ENCODE measurements around the gene SUFU.
"Not testable (repeated sequence)": the region's sequence is repeated elsewhere in the genome, so short reads cannot be mapped to it uniquely, and the experiment has no call there.

Gene SUFU

DNA sequence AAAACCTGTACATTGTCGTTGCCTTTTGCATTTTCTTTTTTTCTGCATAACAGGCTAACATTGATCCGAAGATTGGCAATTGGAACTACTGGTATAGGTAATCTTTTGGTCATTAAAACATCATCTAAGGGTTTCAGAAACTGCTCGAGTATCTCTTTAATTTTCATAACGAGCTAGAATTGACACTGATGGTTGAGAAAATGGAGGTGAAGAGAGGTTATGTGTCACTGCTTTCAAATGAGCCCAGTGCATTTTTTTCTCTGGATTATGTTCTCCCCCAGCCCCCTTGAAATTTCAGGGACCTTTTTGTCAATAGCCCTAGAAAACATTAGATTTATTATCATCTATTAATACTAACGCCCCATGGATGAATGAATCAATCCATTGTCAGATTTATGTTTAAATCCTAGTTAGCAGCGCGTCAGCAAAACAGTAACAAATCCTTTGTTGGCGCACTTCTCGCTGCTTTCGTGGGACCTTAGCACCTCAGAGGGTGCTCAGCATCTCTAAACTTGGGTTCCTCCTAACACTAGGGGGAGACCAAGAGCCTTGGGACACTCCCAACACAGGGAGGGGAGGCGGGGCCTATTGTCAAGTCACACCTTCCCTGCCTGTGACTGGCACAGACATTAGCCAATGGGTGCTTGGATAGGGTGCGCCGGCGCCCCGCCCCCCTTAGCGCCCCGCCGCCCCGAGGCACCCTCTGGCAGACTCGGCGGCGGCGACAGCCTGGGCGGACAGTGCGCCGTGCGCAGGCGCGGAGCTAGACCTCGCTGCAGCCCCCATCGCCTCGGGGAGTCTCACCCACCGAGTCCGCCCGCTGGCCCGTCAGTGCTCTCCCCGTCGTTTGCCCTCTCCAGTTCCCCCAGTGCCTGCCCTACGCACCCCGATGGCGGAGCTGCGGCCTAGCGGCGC lies at the start of gene SUFU:
Gene SUFU, plus strand, starts transcription at position 709 of the 915 bp plus-strand sequence. Its CDS starts 181 bp downstream, at position 890.
- DNase-seq, result peak; percentile 97 to 98

DNA sequence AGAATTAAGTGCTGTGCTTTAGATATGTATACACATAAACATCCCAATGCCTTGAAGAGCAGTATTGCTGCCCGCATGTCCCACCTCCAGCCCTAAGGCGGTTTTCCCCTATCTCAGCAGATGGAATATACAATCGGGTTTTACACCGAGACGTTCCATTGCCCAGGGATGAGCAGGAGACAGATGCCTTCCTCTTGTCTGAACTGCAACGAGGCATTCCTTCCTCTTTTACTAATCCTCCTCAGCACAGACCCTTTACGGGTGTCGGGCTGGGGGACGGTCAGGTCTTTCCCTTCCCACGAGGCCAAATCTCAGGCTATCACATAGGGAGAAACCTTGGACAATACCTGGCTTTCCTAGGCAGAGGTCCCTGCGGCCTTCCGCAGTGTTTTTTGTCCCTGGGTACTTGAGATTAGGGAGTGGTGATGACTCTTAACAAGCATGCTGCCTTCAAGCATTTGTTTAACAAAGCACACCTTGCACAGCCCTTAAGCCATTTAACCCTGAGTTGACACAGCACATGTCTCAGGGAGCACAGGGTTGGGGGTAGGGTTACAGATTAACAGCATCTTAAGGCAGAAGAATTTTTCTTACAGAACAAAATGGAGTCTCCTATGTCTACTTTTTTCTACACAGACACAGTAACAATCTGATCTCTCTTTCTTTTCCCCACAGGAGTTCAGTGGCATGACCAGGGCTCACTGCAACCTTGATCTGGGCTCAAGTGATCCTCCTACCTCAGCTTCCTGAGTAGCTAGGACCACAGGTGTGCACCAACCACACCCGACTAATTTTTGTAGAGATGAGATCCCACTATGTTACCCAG lies 48.9 kb upstream of the SUFU start:
- DNase-seq, result not testable (repeated sequence)

DNA sequence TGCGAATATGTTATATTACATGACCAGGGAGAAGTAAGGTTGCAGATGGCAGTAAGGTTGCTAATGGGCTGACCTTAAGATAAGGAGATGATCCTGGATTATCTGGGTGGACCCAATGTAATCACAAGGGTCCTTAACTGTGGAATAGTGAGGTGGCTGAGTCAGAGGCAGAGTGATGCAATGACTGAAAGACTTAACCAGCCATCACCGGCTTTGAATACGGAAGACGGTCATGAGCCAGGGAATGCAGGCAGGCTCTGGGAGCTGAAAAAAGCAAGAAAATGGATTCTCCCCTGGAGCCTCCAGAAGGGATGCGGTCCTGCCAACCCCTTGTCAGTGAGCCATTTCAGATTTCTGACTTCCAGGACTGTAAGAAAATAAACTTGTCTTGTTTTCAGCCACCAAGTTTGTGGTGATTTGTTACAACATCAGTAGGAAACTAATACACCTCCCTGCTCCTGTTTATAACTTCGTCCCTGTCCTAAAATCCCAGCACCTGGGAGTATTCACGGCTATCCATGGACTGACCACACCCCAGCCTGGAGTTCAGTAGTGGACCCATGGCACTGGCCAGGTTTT lies 47.8 kb upstream of the SUFU start:
- DNase-seq, result no peak

DNA sequence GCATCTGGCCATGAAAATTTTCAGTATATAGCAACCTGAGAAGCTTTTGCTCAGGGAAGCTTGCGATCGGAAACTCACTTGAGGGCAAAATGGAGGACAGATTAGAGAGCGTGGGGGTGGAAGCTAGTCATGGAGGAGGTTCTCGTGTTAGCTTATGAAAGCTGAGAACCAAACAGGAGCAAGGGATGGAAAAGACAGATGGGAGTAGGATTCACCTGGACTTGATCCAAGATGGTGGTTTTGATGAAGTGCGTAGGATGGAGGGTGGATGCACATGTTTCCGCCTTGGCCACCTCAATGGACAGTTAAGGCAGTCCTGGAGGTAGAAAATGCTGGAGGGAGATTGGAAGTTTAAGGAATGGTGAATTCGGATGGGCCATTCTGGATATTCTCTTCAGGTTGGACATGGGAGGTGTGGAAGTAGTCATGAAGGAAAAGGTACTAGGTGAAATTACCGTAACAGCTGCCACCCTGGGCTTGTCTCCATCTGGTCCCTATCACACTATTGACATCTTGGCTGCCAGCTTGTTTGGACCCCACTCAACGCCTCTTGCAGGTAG lies 46.1 kb upstream of the SUFU start:
- DNase-seq, result peak in 1 of 2 experiments; percentile 16

DNA sequence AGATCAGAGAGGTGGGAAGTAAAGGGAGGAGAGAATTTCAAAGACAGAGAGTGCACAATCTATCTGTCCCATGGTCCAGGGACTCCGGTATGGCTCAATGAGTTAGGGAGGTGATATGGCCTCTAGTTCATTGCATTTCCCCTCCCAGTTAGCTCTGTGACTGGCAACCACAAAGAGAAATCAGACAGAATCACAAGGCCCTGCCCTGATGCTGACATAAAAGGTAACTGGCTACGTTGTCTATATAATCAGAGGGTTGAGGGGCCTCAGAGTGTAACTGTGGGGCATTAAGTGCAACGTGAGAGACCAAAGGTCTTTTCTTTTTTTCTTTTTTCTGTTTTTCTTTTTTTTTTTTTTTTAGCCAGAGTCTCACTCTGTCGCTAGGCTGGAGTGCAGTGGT lies 45.1 kb upstream of the SUFU start:
- DNase-seq, result no peak

DNA sequence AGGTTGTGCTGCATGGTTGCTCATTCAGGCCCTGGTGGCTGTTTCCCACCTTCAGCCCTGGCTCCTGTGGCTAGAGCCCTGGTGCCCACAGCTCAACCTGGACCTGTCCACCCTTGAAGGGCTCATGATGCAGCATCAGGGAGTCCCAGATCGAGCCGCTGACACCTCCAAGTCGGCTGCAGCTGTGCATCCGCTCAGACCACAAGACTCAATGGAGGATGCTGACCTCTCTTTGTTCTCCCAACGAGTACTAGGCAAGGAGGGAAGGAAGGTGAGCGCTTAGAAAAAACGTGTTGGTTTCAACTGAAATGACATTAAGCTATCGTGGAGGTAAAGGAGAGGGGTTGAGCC lies 43.0 kb upstream of the SUFU start:
- DNase-seq, result no peak

DNA sequence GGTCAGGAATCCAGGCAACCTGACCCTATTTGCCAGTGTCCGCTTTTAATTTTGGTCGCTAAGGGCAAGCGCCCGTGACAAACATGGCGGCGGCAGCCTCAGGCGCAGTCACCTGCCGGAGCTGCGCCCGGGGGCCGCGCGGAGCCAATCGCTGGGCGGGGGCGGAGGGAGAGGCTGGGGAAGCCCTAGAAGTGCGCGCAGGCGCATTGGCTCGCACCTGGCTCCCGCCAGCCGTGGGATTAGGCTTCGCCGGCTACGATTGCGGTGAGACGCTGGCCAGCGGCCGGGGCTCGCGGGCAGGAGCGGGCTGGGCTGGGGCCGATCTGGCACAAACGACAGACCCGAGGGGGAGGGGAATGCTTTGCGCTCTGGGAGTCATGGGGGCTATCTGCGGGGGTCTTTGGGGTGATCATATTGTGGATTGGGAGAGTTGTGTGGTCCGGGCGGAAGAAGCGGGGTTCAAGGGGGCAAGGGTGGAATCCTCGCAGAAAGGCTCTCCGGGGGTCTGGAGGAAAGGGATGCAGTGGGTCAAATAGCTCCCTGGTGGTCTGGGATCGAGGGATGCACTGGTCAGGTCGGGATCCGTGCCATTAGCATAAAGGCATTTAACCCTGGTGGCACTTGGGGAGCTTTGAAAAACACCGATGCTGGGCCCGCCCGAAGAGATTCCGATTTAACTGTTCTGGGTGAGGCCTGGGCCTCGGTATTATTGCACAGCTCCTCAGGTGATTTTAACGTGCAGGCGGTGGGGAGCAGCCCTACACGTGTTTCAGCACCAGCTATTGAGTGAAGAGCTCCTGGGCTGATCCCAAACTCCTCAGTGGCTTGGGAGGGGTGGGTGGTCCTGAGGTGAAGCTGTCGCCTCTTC lies 42.4 kb upstream of the SUFU start:
- peak; percentile 43 to 85 for DNase-seq

DNA sequence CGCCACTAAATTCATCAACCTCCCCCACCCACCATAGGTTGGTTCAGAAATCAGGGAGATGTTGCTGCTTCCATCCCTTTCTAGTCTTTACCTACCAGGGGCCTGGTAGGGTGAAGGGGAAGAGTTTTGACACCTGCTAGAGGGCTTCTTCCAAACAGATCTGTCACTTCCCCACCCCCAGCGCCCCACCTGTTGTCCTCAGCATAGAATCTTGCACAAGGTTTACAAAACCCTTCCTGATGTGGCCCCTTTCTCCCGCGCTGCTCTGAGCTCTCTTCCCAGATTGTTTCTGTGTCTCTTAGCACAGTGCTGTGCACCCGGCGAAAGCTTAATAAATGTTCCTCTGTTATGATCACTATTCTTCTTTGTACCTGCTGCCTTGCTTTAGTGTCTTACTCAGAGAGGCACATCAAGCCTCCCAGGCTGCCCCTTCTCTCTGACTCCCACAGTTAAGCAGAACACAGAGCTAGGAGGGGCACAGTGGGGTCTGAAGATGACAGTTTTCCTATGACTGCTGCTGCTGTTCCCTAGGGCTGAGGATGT lies 41.2 kb upstream of the SUFU start:
- no peak for DNase-seq

DNA sequence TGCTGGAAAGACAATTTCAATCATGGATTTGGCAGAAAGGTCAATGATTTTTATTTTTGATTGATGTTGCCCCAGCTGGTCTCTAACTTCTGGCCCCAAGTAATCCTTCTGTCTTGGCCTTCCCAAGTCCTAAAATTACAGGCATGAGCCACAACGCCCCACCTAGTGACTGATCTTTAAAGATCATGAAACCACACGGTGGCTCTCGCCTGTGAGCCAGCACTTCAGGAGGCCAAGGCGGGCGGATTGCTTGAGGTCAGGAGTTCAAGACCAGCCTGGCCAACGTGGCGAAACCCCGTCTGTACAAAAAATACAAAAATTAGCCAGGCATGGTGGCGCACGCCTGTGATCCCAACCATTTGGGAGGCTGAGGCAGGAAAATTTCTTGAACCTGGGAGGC lies 39.8 kb upstream of the SUFU start:
- DNase-seq, result no peak

DNA sequence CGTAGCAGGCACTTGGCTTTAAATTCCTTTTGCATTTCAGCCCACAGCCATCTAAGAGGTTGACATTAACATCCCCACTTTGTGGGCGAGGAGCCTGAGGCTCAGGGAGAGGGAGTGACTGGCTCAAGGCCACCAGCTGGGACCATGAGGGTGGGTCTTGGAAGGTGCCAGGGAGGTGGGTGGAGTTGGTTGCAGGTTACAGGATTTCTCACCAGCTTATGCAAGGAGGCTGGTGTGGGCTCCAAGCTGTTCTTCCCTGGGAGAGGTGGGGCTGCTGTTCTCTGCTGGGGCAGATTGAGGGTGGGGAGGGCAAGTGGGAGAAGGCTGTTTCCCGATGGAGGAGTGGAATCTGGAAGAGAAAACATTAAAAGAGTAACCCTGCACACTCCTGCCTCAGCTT lies 38.3 kb upstream of the SUFU start:
- no peak for DNase-seq

DNA sequence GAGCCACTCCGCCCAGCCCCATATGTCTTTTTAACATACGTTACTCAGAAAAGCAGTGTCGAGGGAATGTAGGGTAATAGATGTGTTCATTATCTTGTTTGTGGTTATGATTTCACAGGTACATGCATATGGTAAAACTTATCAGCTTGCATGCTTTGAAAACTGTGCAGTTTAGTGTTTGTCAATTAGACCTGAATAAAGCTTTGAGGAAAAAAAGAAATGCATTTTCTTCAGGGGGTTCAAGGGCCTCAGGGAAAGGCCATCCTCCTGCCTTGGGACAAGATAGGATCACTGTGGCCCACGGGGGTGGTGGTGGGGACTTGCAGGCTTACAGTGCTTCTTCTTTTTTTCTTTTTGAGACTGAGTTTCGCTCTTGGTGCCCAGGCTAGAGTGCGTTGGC lies 36.5 kb upstream of the SUFU start:
- no peak for DNase-seq

DNA sequence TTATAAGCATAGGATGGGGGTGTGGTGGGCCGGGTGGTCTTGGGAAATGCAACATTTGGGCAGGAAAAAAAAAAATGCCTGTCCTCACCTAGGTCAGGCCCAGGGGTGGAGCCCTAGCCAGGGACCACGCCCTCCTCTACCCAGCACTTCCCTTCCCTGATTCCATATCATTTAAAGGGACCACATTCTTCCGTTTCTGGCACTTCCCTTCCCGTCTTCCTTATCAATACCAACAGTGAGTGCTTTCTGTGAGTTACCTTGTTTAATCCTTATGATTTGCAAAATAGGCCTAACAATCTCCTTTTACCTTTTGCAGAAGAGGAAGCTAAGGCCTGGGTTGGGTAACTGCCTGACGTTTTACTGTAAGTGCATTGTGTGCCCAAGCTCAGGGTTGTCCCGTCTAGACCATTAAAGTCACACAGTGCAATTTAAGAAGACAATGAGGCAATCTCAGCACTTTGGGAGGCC lies 35.8 kb upstream of the SUFU start:
- DNase-seq, result no peak

DNA sequence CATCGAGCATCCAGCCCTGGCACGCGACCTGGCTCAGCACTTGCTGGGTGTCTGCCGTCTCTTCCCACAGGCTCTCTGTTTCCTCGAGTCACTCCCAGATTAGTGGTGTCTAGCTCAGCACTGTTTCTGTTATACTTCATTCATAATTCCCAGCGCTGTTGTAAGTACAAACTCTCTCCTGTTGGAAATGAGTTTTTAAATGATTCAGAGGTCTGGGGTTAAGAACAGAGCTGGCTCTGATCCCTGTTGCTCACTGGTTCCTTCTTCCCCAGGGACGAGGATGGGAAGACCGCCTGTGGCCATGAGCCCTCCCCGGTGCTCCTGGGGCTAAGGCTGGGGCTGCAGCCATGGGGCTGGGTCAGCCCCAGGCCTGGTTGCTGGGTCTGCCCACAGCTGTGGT lies 35.1 kb upstream of the SUFU start:
- no peak for DNase-seq

DNA sequence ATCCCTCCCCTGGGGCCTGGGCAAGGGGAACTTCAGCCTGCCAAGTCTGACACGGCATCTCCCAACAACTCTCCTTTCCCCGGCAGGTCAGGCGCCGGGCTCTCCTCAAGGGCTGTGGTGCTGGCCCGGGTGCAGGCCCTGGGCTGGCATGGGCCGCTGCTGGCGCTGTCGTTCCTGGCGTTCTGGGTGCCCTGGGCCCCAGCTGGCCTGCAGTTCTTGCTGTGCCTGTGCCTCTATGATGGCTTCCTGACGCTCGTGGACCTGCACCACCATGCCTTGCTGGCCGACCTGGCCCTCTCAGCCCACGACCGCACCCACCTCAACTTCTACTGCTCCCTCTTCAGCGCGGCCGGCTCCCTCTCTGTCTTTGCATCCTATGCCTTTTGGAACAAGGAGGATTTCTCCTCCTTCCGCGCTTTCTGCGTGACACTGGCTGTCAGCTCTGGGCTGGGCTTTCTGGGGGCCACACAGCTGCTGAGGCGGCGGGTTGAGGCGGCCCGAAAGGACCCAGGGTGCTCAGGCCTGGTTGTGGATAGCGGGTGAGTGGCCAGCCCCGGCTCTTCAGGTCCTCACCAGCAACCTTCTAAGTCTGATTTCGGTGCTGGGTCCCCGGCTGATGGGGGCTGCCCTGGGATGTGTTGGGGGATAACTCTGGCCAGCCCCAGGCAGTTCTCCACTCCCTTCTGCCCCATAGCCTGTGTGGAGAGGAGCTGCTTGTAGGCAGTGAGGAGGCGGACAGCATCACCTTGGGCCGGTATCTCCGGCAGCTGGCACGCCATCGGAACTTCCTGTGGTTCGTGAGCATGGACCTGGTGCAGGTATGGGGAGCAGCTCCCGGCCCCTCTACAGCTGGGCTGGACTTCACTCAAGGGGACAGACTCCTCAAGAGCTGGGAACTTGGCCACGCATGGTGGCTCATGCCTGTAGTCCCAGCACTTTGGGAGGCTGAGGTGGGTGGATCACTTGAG lies 32.9 kb upstream of the SUFU start:
- no peak for DNase-seq

DNA sequence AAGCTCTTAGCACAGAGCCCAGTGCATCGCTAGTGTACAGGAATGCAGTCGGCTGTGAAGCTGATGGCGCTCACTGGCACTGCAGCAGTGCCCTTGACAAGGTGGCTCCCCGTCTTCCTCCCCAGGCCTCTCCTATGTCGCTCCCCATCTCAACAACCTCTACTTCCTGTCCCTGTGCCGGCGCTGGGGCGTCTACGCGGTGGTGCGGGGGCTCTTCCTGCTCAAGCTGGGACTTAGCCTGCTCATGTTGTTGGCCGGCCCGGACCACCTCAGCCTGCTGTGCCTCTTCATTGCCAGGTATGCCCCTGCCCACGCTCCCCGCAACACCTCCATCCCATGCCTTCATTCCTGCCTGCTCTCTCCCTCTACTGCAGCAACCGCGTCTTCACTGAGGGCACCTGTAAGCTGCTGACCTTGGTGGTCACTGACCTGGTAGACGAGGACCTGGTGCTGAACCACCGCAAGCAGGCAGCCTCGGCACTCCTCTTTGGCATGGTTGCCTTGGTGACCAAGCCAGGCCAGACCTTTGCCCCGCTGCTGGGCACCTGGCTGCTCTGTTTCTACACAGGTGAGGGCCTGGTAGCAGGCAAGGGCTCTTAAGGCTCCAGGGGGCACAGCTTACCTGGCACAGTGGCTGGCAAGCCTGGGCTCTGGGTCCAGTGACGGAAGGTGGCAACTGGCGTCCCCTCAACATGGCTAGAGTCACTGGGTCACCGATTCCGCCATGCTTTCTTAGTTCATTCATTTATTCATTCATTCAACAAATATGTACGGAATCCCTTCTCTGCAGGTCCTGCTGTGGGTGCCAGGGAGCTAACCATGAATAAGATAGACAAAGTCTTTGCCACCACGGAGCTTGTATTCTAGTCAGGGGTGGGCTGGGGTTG lies 30.1 kb upstream of the SUFU start:
- no peak for DNase-seq

DNA sequence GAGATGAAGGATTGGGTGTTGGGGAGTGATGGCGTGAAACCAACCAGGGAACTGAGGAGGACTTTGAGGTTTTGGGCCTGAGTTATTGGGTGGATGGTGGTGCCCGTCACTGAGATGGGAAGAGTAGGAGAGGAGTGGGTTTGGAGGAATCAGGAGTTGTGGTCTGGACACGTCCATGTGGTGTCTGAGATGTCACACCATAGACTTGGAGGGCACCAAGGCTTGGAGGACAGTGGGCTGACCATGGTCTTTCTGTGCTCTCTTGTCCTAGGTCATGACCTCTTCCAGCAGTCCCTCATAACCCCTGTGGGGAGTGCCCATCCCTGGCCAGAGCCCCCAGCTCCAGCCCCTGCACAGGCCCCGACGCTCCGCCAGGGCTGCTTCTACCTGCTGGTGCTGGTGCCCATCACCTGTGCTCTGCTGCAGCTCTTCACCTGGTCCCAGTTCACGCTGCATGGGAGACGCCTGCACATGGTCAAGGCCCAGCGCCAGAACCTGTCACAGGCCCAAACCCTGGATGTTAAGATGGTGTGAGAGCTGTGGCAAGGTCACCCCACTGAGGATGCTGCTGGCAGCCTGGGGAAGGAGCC lies 28.2 kb upstream of the SUFU start:
- DNase-seq, result no peak

DNA sequence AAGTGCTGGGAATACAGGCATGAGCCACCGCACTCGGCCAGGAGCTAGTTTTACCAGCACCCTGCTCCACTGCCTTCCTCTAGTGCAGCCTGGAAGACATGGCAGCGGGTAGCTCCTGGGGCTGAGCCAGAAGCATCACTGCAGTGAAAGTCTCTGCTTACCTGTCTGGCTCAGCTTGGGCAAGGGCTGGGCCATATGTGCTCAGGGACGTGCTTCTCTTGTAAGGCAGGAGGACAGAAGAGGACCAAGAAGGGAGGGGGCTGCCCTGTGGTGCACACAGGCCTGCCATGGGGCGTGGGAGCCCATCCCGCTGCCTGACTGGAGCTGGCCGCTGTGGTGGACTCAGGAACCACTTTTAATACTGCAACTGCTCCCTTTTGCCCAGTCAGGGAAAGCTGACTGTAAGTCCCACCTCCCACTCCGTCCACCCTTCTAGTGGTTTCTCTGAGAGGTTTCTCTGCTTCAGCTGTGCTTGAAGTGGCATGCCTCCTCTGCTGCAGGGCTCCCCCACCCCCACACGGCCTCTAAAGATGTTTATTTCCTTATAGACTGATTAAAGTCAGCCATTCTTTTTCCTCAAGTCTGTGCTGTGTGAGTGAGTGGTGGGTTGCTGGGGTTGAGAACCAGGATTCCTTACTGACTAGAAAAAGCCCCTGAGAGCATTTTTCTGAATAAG lies 27.2 kb upstream of the SUFU start:
- DNase-seq, result no peak

DNA sequence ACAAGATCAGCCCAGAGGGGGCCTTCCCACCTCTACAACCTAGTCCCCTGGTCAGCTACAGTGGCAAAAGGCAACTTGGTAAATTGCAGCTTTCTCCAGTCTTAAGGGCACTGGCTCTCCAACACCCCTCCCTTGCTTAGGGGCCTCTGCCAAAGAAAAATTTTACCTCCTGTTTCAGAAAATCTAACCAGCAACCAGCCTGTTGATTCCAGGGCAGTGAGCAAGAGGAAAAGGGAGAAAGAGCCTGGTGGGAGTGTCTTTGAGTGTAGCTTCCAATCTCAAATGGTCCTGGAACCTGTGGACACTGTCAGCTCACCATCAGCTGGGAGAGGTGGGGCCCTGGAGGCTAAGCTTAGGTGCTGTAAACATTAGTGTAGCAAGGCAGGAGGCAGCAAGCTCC lies 24.1 kb upstream of the SUFU start:
- no peak for DNase-seq

DNA sequence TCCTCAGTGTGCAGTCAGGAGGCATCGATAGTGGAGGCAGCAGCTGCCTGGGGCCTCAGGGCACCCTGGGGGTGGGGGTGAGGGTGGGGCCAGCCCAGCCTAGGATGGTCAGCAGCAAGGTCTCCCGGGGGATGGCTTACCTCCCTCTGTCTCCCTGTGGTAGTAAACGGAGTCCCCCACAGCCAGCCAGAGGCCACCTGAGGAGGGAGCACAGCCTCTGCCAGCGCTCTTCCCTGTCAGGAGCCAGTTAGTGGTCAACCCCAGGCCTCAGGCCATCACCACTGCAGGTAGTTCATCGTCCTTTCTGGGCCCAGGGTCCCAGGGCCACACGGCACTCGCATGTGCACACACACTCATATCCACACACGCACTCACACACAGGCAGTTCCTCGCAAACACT lies 23.4 kb upstream of the SUFU start:
- DNase-seq, result no peak
